NCI-H2227 (cell line): ENCODE measurements around the gene HPX.

Source experiments
- DNase-seq: peaks from one replicate; lab custom pipeline; 2025; ENCODE audit not compliant: unreplicated experiment; lab: John Stamatoyannopoulos, UW

HPX gene

GRCh38 chr11:6440906-6441358, at the start of gene HPX:
HPX (minus strand) TSS chr11:6440987; CDS start chr11:6440963, 24 bp downstream.
- no peak for DNase-seq

- no peak for DNase-seq
Observed at GRCh38 chr11:6489306-6489705, 48.5 kb upstream of the HPX start.

- DNase-seq: no peak
Observed at GRCh38 chr11:6488821-6489220, 48.0 kb upstream of the HPX start.

GRCh38 chr11:6488342-6488741, 47.6 kb upstream of the HPX start:
- DNase-seq: no peak

GRCh38 chr11:6486938-6487337, 46.2 kb upstream of the HPX start:
- DNase-seq: no peak

- no peak for DNase-seq
Observed at GRCh38 chr11:6486256-6486655, 45.5 kb upstream of the HPX start.

GRCh38 chr11:6485661-6486060, 44.9 kb upstream of the HPX start:
- DNase-seq: no peak

- DNase-seq: no peak
Observed at GRCh38 chr11:6483015-6483414, 42.2 kb upstream of the HPX start.

GRCh38 chr11:6482441-6482840, 41.7 kb upstream of the HPX start:
- DNase-seq: no peak

GRCh38 chr11:6481924-6482275, 41.1 kb upstream of the HPX start:
- DNase-seq: no peak

- peak; percentile 99 for DNase-seq
Observed at GRCh38 chr11:6481012-6481923, 40.5 kb upstream of the HPX start, which contains the start of the genes ARFIP2 and TIMM10B. ARFIP2 (minus strand) TSS chr11:6481331; CDS start chr11:6480421, 910 bp downstream. TIMM10B (plus strand) TSS chr11:6481501; CDS start chr11:6481517, 16 bp downstream.

GRCh38 chr11:6480299-6480914, 39.6 kb upstream of the HPX start:
- DNase-seq: no peak

GRCh38 chr11:6476571-6476970, 35.8 kb upstream of the HPX start:
- DNase-seq: no peak

GRCh38 chr11:6475936-6476335, 35.1 kb upstream of the HPX start:
- DNase-seq: no peak

- DNase-seq: no peak
Observed at GRCh38 chr11:6474806-6475500, 34.2 kb upstream of the HPX start.

GRCh38 chr11:6474413-6474792, 33.6 kb upstream of the HPX start:
- no peak for DNase-seq

GRCh38 chr11:6473451-6474412, 32.9 kb upstream of the HPX start, which contains the start of gene TRIM3:
TRIM3 (minus strand) TSS chr11:6473941; CDS start chr11:6465695, 8,246 bp downstream.
- peak; percentile 95 for DNase-seq

- DNase-seq: no peak
Observed at GRCh38 chr11:6472934-6473333, 32.1 kb upstream of the HPX start.

- no peak for DNase-seq
Observed at GRCh38 chr11:6469599-6469998, 28.8 kb upstream of the HPX start.
